Caco-2 (cell line): ENCODE data around the gene SHISA2. TPM values are rescaled to one million over a fixed set of nuclear protein-coding genes. Genes with fewer than 3 reads are reported as not detected.

Experiments used
- BruUV-seq: library from RNA; stranded (reverse); fragments of 400-500 nt; replicated peaks from 2 replicates; lab custom pipeline; 2021; lab: Mats Ljungman, UMichigan
- CTCF ChIA-PET: fragments of 300-600 bp; sonication (Branson Sonifier 250); formaldehyde crosslinking; loops from one replicate; lab custom pipeline; 2022; ENCODE audit warnings: antibody characterized with exemption; lab: Charles Lee
- POLR2A ChIA-PET: fragments of 300-600 bp; sonication (Branson Sonifier 250); formaldehyde crosslinking; loops from one replicate; lab custom pipeline; 2022; ENCODE audit warnings: antibody characterized with exemption; lab: Charles Lee
- DNase-seq, 2 experiments: peaks; one replicate each; pipeline versions ENCODE4 v3.0.0 to v3.0.0-alpha.2; 2020 to 2022
- H3K27me3 ChIP-seq: replicated peaks from 2 replicates; pipeline ENCODE4 v1.6.0; 2011; ENCODE audit warnings: low read length; ENCODE audit not compliant: control insufficient read depth, insufficient read depth
- H3K36me3 ChIP-seq: 2 replicates; pipeline ENCODE4 v1.5.1; 2011; ENCODE audit warnings: low read length; ENCODE audit not compliant: control insufficient read depth, insufficient read depth
- H3K4me1 ChIP-seq: fragments of 250-450 bp; sonication (Bioruptor Pico); 2 replicates; pipeline ENCODE4 v1.5.1; 2020; ENCODE audit warnings: mild to moderate bottlenecking
- H3K4me3 ChIP-seq: 2 replicates; pipeline ENCODE4 v1.5.1; 2011; ENCODE audit warnings: low read depth, mild to moderate bottlenecking, control low read depth, low read length
- H3K9me3 ChIP-seq: fragments of 250-450 bp; sonication (Bioruptor Pico); 2 replicates; pipeline ENCODE4 v1.5.1; 2020; ENCODE audit warnings: mild to moderate bottlenecking, moderate library complexity
- H3K27ac Mint-ChIP-seq: one replicate; pipeline ENCODE4 v1.8.0; 2022; ENCODE audit warnings: mixed read lengths; ENCODE audit not compliant: unreplicated experiment
- H3K27me3 Mint-ChIP-seq: one replicate; pipeline ENCODE4 v1.8.0; 2022; ENCODE audit warnings: mixed read lengths; ENCODE audit not compliant: insufficient read depth, unreplicated experiment
- H3K36me3 Mint-ChIP-seq: one replicate; pipeline ENCODE4 v1.8.0; 2022; ENCODE audit warnings: mild to moderate bottlenecking, mixed read lengths; ENCODE audit not compliant: insufficient read depth, unreplicated experiment
- H3K4me1 Mint-ChIP-seq: one replicate; pipeline ENCODE4 v1.8.0; 2022; ENCODE audit warnings: low read depth, mixed read lengths; ENCODE audit not compliant: unreplicated experiment
- H3K4me3 Mint-ChIP-seq: one replicate; pipeline ENCODE4 v1.8.0; 2022; ENCODE audit warnings: mild to moderate bottlenecking, moderate library complexity, mixed read lengths; ENCODE audit not compliant: unreplicated experiment
- H3K9me3 Mint-ChIP-seq: one replicate; pipeline ENCODE4 v1.8.0; 2022; ENCODE audit warnings: mixed read lengths; ENCODE audit not compliant: unreplicated experiment
- intact Hi-C: fragments of 100-400 bp; cut with micrococcal nuclease; formaldehyde crosslinking; loops from one replicate; pipeline ENCODE4 v1.10.0; 2022; ENCODE audit not compliant: unreplicated experiment
- total RNA-seq: library from RNA; stranded (reverse); gene quantifications from 2 replicates; pipeline ENCODE4 v1.2.3, GENCODE V29; 2022
- TF ChIP-seq, protein P1 (sequence below), 2 experiments: fragments of 200-600 bp in 1 of 2; IDR thresholded peaks; 1 replicate in 1 of 2; 2 replicates in 1 of 2; pipeline versions ENCODE4 v1.5.1 to v1.8.0; 2011 to 2022; ENCODE audit warnings: antibody characterized with exemption in 1 of 2, control low read depth in 1 of 2, inconsistent platforms in 1 of 2, low read depth in 1 of 2, low read length in 1 of 2, mild to moderate bottlenecking in 1 of 2, moderate library complexity in 1 of 2; ENCODE audit not compliant: insufficient read depth in 1 of 2, severe bottlenecking in 1 of 2, unreplicated experiment in 1 of 2

The SHISA2 gene
- total RNA-seq, 1 experiment from 2014 or later: not detected

DNA sequence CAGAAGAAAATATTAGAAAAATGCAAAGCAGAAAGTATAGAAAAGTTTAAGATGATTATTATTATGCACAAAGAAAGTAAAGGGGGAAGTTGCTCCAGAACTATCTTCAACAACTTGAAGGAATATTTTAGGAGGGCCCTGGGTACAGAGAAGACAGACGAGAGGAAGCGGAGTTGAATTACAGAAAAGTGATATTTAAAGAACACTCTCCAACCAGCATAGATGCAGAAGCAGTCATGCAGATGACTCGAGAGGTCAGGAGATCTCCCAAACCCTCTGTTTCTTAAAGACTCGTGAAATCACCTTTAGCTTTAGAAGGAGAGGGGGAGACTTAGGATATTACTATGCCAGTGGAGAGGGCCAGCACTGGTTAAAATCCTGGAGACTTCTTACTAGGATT is 8.5 kb upstream of the SHISA2 start:
- no peak for DNase-seq
- no peaks in the 10 kb centered on the region for H3K27me3 ChIP-seq
- H3K4me1 Mint-ChIP-seq: no peaks in the 10 kb centered on the region
- CTCF ChIA-PET: no interaction called here
- H3K36me3 Mint-ChIP-seq: no peaks in the 10 kb centered on the region
- intact Hi-C loops: loop anchor here (5.0 to 10.0 kb wide), 2 partner anchors 183 to 336 kb away; no protein-coding TSS in a partner anchor
- no peaks in the 10 kb centered on the region for H3K9me3 ChIP-seq
- H3K9me3 Mint-ChIP-seq: no peaks in the 10 kb centered on the region
- POLR2A ChIA-PET: no interaction called here
- H3K27me3 Mint-ChIP-seq: peaks cover 6% of the 10 kb centered on the region
- TF ChIP-seq, protein P1, sequence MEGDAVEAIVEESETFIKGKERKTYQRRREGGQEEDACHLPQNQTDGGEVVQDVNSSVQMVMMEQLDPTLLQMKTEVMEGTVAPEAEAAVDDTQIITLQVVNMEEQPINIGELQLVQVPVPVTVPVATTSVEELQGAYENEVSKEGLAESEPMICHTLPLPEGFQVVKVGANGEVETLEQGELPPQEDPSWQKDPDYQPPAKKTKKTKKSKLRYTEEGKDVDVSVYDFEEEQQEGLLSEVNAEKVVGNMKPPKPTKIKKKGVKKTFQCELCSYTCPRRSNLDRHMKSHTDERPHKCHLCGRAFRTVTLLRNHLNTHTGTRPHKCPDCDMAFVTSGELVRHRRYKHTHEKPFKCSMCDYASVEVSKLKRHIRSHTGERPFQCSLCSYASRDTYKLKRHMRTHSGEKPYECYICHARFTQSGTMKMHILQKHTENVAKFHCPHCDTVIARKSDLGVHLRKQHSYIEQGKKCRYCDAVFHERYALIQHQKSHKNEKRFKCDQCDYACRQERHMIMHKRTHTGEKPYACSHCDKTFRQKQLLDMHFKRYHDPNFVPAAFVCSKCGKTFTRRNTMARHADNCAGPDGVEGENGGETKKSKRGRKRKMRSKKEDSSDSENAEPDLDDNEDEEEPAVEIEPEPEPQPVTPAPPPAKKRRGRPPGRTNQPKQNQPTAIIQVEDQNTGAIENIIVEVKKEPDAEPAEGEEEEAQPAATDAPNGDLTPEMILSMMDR (IDR thresholded peaks at IDR 0.05; ENCODE audit: insufficient read depth in 1 of 2, low read depth in 1 of 2, low read length in 1 of 2, severe bottlenecking in 1 of 2, unreplicated experiment in 1 of 2): no peak
- H3K4me3 ChIP-seq: no peak overlapping the region
- H3K36me3 ChIP-seq: no peaks in the 10 kb centered on the region
- no peak overlapping the region for H3K27ac Mint-ChIP-seq
- no peaks in the 10 kb centered on the region for H3K4me1 ChIP-seq
- no peak overlapping the region for H3K4me3 Mint-ChIP-seq
- BruUV-seq: no TSS peak

DNA sequence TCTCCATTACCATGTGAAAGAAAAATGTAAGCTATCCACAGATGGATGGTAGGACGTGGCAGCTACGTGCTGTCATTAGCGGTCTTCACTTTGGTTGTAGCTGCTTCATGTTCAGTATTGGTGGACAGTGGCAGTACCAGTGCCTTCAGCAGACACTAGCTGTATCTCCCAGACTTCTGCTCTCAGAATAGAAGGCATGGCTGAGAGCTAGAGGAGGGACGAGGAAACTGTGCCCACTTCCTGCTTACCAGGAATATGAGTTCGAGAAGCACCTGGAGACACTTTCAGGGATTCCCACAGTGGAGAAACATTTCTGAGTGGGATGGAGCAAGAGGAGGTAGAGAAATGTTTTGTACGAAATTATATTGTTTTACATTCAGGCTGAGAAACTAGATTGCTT is 6.9 kb upstream of the SHISA2 start:
- H3K4me3 Mint-ChIP-seq: no peak overlapping the region
- H3K27ac Mint-ChIP-seq: no peak overlapping the region
- Histone ChIP-seq H3K9me3 (no peaks in the 10 kb centered on the region), H3K4me3 (no peak overlapping the region), H3K27me3 (no peaks in the 10 kb centered on the region), H3K36me3 (no peaks in the 10 kb centered on the region), H3K4me1 (no peaks in the 10 kb centered on the region)
- TF ChIP-seq, protein P1 (IDR thresholded peaks at IDR 0.05; ENCODE audit: insufficient read depth in 1 of 2, low read depth in 1 of 2, low read length in 1 of 2, severe bottlenecking in 1 of 2, unreplicated experiment in 1 of 2): no peak
- CTCF ChIA-PET: interaction anchor here (0.6 kb wide), 2 partner anchors 171 to 242 kb away, joined by 3 to 5 read pairs; no protein-coding TSS in a partner anchor
- no peaks in the 10 kb centered on the region for H3K9me3 Mint-ChIP-seq
- no peak for DNase-seq
- no peaks in the 10 kb centered on the region for H3K36me3 Mint-ChIP-seq
- H3K4me1 Mint-ChIP-seq: no peaks in the 10 kb centered on the region
- BruUV-seq: no TSS peak
- intact Hi-C loops: no loop called here
- peaks cover 8% of the 10 kb centered on the region for H3K27me3 Mint-ChIP-seq
- POLR2A ChIA-PET: no interaction called here

DNA sequence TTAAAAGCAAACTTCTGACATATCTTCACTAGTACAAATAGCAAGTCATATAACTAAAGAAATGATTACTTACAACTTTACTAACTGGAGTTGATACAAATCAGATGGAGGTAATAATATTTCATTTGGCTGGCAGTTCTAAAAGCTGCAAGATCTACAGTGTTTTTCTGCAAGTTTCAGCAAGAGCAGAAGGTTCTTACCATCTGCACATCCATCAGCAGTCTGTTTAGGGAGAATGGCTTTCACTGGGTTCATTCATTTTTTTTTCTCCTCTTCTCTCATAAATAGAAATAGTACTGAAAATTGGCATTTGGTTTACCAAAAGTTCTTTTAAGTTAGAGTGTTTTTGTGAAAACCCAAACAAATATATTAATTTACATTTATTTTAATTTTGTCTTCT is 3.1 kb upstream of the SHISA2 start:
- intact Hi-C loops: no loop called here
- no peaks in the 10 kb centered on the region for H3K4me1 Mint-ChIP-seq

More for the DNA sequence above, 3.1 kb upstream of the SHISA2 start:
- Histone ChIP-seq H3K36me3 (no peaks in the 10 kb centered on the region), H3K4me1 (no peaks in the 10 kb centered on the region), H3K4me3 (no peak overlapping the region), H3K27me3 (no peaks in the 10 kb centered on the region), H3K9me3 (no peaks in the 10 kb centered on the region)
- Mint-ChIP-seq H3K27me3 (peaks cover 5% of the 10 kb centered on the region), H3K9me3 (no peaks in the 10 kb centered on the region), H3K4me3 (no peak overlapping the region), H3K36me3 (no peaks in the 10 kb centered on the region), H3K27ac (no peak overlapping the region)
- no peak for DNase-seq
- ChIA-PET POLR2A (no interaction called here), CTCF (no interaction called here)
- TF ChIP-seq, protein P1 (IDR thresholded peaks at IDR 0.05; ENCODE audit: insufficient read depth in 1 of 2, low read depth in 1 of 2, low read length in 1 of 2, severe bottlenecking in 1 of 2, unreplicated experiment in 1 of 2): no peak
- no TSS peak for BruUV-seq
